Stomach (tissue), 9 donors: Measurements from ENCODE around the gene TCOF1. TPM values are rescaled to one million over a fixed set of nuclear protein-coding genes. Genes with fewer than 3 reads are reported as not detected.

Experiments
- DNase-seq, 2 donors: peaks; one replicate each; pipeline versions ENCODE4 v3.0.0 to v3.0.0-alpha.2; 2013 to 2019
- H3K27ac ChIP-seq, 5 donors: fragments of 200-600 bp in 4 of 5; sonication (generic) in 4 of 5; one replicate each; pipeline ENCODE4 v1.5.1; 2013 to 2019; ENCODE audit warnings: mild to moderate bottlenecking in 1 of 5, moderate library complexity in 1 of 5
- H3K27me3 ChIP-seq, 3 donors: fragments of 200-600 bp; sonication (generic); one replicate each; pipeline ENCODE4 v1.5.1; 2017 to 2019; ENCODE audit warnings: mixed run types in 1 of 3
- H3K36me3 ChIP-seq, 4 donors: fragments of 200-600 bp; sonication (generic); 1 replicate in 3 of 4; 2 replicates in 1 of 4; pipeline ENCODE4 v1.5.1; 2016 to 2019
- H3K4me1 ChIP-seq, 4 donors: fragments of 200-600 bp; sonication (generic); one replicate each; pipeline ENCODE4 v1.5.1; 2016 to 2019
- H3K4me3 ChIP-seq, 4 donors: fragments of 200-600 bp; sonication (generic) in 3 of 4; one replicate each; pipeline ENCODE4 v1.5.1; 2016 to 2019; ENCODE audit warnings: mild to moderate bottlenecking in 1 of 4
- H3K9me3 ChIP-seq, 4 donors: fragments of 200-600 bp; sonication (generic); one replicate each; pipeline ENCODE4 v1.5.1; 2016 to 2019
- CTCF ChIP-seq, 7 experiments: fragments of 450-650 bp in 4 of 7; fragments of 200-600 bp in 3 of 7; sonication (generic) in 3 of 7; IDR thresholded peaks; one replicate each; pipeline ENCODE4 v1.5.1; 2016 to 2019; ENCODE audit warnings: antibody characterized with exemption in 7 of 7, control low read depth in 2 of 7, mild to moderate bottlenecking in 1 of 7
- EP300 ChIP-seq: sonication (generic); formaldehyde crosslinking; IDR thresholded peaks from one replicate; pipeline ENCODE4 v1.6.1; 2017; ENCODE audit warnings: antibody characterized with exemption
- POLR2A ChIP-seq, 4 donors: fragments of 450-650 bp; IDR thresholded peaks; one replicate each; pipeline ENCODE4 v1.6.1; 2016; ENCODE audit warnings: antibody characterized with exemption in 4 of 4, control low read depth in 2 of 4, mild to moderate bottlenecking in 1 of 4, moderate library complexity in 1 of 4
- POLR2AphosphoS5 ChIP-seq, 3 donors: sonication (generic); formaldehyde crosslinking; IDR thresholded peaks; one replicate each; pipeline ENCODE4 v1.6.1; 2016; ENCODE audit warnings: antibody characterized with exemption in 3 of 3
- WGBS, 5 donors: extraction: QIAGEN DNeasy Blood & Tissue Kit in 3 of 5; methylation state at CpG; one replicate each; pipeline versions ENCODE4 v1.1.5 to v1.1.7; 2013 to 2018; 5-methylcytosine and 5-hydroxymethylcytosine counted together
- intact Hi-C: fragments of 100-400 bp; cut with DNase I; formaldehyde crosslinking; loops from one replicate; pipeline ENCODE4 v1.15.1; 2023; ENCODE audit warnings: low total_unique reads
- polyA plus RNA-seq, 3 donors: library from polyadenylated mRNA; stranded (reverse); fragments of 200-250 nt; gene quantifications; one replicate each; pipeline ENCODE4 v1.2.3, GENCODE V29; 2013
- total RNA-seq, 5 donors: library from RNA; depleted of rRNA; stranded (reverse); fragments of >200 nt; gene quantifications; one replicate each; pipeline versions ENCODE4 v1.1.0 to v1.2.3, GENCODE V29; 2014 to 2016
- donor health status: healthy with polysubstance abuse.
- donor health status: Bipolar disorder and iron deficiency.
- donor health status: healthy.

Gene TCOF1
- total and polyA plus RNA-seq, 8 donors, result 11.7 to 74.1 (median 27.0) TPM

- intact Hi-C loops, result no loop called here
- no peak for TF ChIP-seq CTCF (IDR thresholded peaks at IDR 0.05)
- no peak for TF ChIP-seq EP300
- no peak for TF ChIP-seq POLR2AphosphoS5 (IDR thresholded peaks at IDR 0.05)
- no peak for TF ChIP-seq POLR2A (IDR thresholded peaks at IDR 0.05)
- Histone ChIP-seq H3K27ac (no peak overlapping the region), H3K36me3 (peaks cover 31 to 51% (median 48%) of the 10 kb centered on the region in 4 donors), H3K4me1 (peaks cover 0 to 16% (median 7%) of the 10 kb centered on the region in 4 donors), H3K27me3 (no peaks in the 10 kb centered on the region), H3K9me3 (no peaks in the 10 kb centered on the region), H3K4me3 (no peak overlapping the region)
- WGBS, 5 donors, result 87 to 93% (median 90%) methylated on average over 12 of the region's 12 CpGs
- no peak for DNase-seq
Observed at GRCh38 chr5:150440948-150441812, 83.7 kb downstream of the TCOF1 start.

GRCh38 chr5:150441813-150442698 is 84.6 kb downstream of the TCOF1 start:
- intact Hi-C loops, result no loop called here
- no peaks in the 10 kb centered on the region for H3K27me3 ChIP-seq
- H3K9me3 ChIP-seq, result no peaks in the 10 kb centered on the region
- 58 to 61% (median 61%) methylated on average over 17 to 18 of the region's 18 CpGs for WGBS, 5 donors
- H3K36me3 ChIP-seq, result peaks cover 39 to 60% (median 57%) of the 10 kb centered on the region in 4 donors
- no peak overlapping the region for H3K4me3 ChIP-seq
- TF ChIP-seq POLR2AphosphoS5 (IDR thresholded peaks at IDR 0.05) (no peak), EP300 (no peak), CTCF (IDR thresholded peaks at IDR 0.05) (no peak)
- H3K4me1 ChIP-seq, result peaks cover 0 to 20% (median 14%) of the 10 kb centered on the region in 4 donors
- DNase-seq, result no peak
- H3K27ac ChIP-seq, result no peak overlapping the region

- H3K4me1 ChIP-seq, result peaks cover 0 to 26% (median 19%) of the 10 kb centered on the region in 4 donors
- no peak overlapping the region for H3K4me3 ChIP-seq
- no peaks in the 10 kb centered on the region for H3K27me3 ChIP-seq
- 78 to 88% (median 83%) methylated on average over 6 of the region's 6 CpGs for WGBS, 5 donors
- intact Hi-C loops, result no loop called here
- no peak for DNase-seq
- TF ChIP-seq CTCF (IDR thresholded peaks at IDR 0.05) (no peak), POLR2AphosphoS5 (IDR thresholded peaks at IDR 0.05) (no peak), POLR2A (IDR thresholded peaks at IDR 0.05) (no peak)
- H3K9me3 ChIP-seq, result no peaks in the 10 kb centered on the region
- H3K27ac ChIP-seq, result no peak overlapping the region
- H3K36me3 ChIP-seq, result peaks cover 44 to 66% (median 63%) of the 10 kb centered on the region in 4 donors
Observed at GRCh38 chr5:150442699-150443080, 85.2 kb downstream of the TCOF1 start.
